ENCODE results near the gene FAAH.

The FAAH gene

GRCh38 chr1:46422261-46422871 lies 28.2 kb downstream of the FAAH start:
- DNase-seq (ENCODE audit: low read depth in 2 of 2), result no peak

- DNase-seq (ENCODE audit: low read depth in 2 of 2), result no peak
Observed at GRCh38 chr1:46423574-46424240, 29.6 kb downstream of the FAAH start.

- DNase-seq (ENCODE audit: low read depth in 2 of 2), result no peak
Observed at GRCh38 chr1:46424730-46425129, 30.6 kb downstream of the FAAH start.

GRCh38 chr1:46425726-46426125 lies 31.6 kb downstream of the FAAH start:
- DNase-seq (ENCODE audit: low read depth in 2 of 2), result no peak

GRCh38 chr1:46427541-46427940 lies 33.4 kb downstream of the FAAH start:
- DNase-seq (ENCODE audit: low read depth in 2 of 2), result no peak

GRCh38 chr1:46429436-46429835 lies 35.3 kb downstream of the FAAH start:
- no peak for DNase-seq (ENCODE audit: low read depth in 2 of 2)

- no peak for DNase-seq (ENCODE audit: low read depth in 2 of 2)
Observed at GRCh38 chr1:46431695-46432094, 37.6 kb downstream of the FAAH start.

GRCh38 chr1:46432781-46433327 lies 38.7 kb downstream of the FAAH start:
- no peak for DNase-seq (ENCODE audit: low read depth in 2 of 2)

GRCh38 chr1:46434358-46434757 lies 40.2 kb downstream of the FAAH start:
- no peak for DNase-seq (ENCODE audit: low read depth in 2 of 2)

- no peak for DNase-seq (ENCODE audit: low read depth in 2 of 2)
Observed at GRCh38 chr1:46436844-46437243, 42.7 kb downstream of the FAAH start.

- DNase-seq (ENCODE audit: low read depth in 2 of 2), result no peak
Observed at GRCh38 chr1:46437723-46438122, 43.6 kb downstream of the FAAH start.

GRCh38 chr1:46438346-46438745 lies 44.2 kb downstream of the FAAH start:
- no peak for DNase-seq (ENCODE audit: low read depth in 2 of 2)

GRCh38 chr1:46440478-46440877 lies 46.4 kb downstream of the FAAH start:
- DNase-seq (ENCODE audit: low read depth in 2 of 2), result no peak

GRCh38 chr1:46442317-46443161 lies 48.4 kb downstream of the FAAH start:
- DNase-seq (ENCODE audit: low read depth in 2 of 2), result peak; percentile 59 to 71

GRCh38 chr1:46444466-46444865 lies 50.3 kb downstream of the FAAH start:
- DNase-seq (ENCODE audit: low read depth in 2 of 2), result no peak

- DNase-seq (ENCODE audit: low read depth in 2 of 2), result no peak
Observed at GRCh38 chr1:46445773-46446256, 51.7 kb downstream of the FAAH start.

GRCh38 chr1:46446646-46447498 lies 52.8 kb downstream of the FAAH start:
- DNase-seq (ENCODE audit: low read depth in 2 of 2), result peak; percentile 71 to 84

GRCh38 chr1:46447499-46448108 lies 53.5 kb downstream of the FAAH start:
- no peak for DNase-seq (ENCODE audit: low read depth in 2 of 2)

- DNase-seq (ENCODE audit: low read depth in 2 of 2), result no peak
Observed at GRCh38 chr1:46448109-46448911, 54.2 kb downstream of the FAAH start.
